Fibroblast of peridontal ligament (primary cell): ENCODE measurements around the gene PPP1R12C.
"Not testable (repeated sequence)": the region's sequence is repeated elsewhere in the genome, so short reads cannot be mapped to it uniquely, and the experiment has no call there.

ENCODE experiments used
- DNase-seq: peaks from one replicate; pipeline ENCODE4 v3.0.0-alpha.2; 2010; ENCODE audit errors: extremely low read depth

Gene PPP1R12C

DNA sequence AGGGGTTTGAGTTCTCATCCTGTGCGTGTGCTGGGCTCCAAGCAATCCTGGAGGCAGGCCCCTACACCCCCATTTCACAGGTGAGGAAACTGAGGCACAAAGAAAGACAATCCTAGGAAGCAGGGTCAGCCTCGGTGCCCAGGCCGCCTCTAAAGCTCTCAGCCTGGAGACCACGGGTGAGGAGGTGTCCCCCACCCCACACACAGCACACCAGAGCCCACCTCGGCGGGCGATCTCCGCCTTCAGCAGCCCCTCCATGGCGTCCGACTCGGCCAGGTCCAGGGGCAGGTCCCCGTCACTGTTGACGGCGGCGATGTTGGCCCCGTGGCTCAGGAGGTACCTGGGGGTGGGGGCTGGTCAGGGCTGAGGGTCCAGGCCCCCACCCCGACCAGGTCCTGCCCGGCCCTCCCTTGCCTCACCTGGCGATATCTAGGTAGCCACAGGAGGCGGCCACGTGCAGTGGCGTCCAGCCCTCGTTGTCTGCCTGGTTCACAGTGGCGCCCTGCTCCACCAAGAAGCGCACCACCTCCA lies 5.1 kb downstream of the PPP1R12C start:
- DNase-seq, result no peak

DNA sequence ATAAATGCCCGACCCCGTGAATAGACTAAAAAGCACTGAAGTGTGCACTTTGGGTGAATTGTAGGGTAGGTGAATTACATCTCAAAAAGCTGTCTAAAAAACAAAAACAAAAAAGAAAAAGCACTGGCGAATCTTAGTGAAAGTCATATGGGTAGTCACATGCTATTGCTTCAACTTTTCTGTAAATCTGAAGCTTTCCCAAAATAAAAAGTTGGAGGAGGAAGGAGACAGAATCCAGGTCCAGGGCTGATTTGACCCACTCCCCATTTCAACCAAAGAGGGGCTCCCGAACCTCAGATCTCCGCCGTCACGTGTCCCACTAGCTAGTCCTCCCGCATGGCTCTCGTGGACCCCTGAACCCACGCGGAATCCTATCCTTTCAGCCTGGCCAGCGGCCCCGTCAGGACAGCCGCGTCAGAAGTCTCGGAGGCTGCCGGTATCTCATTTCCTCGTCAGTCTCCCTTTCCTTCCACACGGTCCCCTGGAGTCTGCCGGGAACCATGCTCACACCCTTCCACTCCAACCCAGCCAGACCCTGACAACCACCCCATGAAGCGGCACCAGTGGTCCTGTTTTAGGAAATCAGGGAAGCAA lies 6.1 kb downstream of the PPP1R12C start:
- DNase-seq, result no peak

DNA sequence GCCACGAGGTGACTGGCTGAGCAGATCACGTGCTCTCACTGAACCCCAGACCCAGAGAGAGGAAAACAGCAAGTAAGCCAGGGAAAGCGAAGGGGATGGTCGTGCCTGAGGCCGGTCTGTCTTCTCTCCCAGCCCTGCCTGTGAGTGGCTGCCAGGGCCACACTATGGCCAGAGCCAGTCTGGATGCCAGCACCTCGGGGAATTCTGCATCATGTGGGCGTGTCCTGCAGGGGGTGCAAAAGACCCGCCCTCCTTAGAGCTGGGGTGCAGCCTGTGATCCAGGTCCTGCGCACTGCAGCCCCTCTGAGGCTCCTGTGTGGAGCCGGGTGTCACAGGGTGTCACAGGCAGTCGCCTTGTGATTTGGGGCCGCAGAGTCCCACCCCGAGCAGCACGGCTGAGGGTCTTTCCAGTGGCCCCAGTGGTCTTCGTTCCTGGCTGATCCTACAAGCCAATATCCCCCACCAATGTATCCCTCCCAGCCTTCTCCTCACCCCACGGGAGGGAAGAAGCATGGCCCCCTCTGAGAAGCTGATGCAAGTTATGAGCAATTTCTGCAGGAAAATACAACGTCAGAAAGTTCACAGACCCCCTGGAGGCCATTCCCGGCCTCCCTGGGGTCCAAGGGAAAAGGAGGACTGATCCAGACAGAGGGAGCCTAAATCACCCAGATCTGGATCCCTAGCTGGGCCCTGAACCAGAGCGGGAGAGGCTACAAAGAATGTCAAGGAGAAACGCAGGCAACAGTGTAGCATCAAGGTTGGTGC lies 7.7 kb downstream of the PPP1R12C start:
- no peak for DNase-seq

DNA sequence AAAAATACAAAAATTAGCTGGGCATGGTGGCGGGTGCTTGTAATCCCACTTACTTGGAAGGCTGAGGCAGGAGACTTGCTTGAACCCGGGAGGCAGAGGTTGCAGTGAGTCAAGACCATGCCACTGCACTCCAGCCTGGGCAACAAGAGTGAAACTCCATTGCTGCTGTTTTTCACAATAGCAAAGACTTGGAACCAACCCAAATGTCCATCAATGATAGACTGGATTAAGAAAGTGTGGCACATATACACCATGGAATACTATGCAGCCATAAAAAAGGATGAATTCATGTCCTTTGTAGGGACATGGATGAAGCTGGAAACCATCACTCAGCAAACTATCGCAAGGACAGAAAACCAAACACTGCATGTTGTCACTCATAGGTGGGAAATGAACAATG lies 10.2 kb downstream of the PPP1R12C start:
- DNase-seq, result not testable (repeated sequence)

DNA sequence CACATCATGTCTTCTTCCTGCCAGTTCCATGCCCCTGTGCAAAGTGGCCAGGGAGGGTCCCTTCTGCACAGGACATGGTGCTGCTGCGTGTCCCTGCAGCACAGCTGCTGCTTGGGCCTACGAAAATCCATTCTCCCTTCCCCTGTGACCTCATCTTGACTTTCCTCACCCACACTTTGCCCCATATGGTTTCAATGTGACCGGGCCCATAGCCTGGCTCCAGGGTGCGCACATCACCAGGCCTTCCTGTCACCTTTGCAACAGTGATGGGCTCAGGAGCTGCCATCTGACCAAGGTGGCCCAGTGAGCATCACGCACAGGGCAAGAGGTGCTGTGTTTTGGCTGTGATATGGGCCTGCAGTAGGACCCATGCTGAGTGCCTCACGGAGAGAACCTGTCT lies 10.8 kb downstream of the PPP1R12C start:
- no peak for DNase-seq

DNA sequence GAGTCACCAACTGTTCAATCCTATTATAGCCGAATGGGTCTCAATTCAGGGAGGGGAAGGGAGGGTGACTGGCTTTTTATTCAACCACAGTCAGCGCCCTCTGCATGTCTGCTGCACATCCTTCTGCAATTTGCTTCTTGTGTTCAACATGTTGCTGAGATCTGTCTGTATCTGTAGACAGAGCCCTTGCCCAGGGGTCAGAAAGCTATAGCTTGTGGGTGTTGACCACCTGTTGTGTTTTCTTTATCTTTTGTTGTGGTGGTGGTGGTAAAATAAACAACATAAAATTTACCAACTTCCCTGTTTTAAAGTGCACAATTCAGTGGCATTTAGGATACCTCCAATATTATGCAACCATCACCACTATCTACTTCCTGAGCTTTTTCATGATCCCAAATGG lies 12.2 kb downstream of the PPP1R12C start:
- no peak for DNase-seq

DNA sequence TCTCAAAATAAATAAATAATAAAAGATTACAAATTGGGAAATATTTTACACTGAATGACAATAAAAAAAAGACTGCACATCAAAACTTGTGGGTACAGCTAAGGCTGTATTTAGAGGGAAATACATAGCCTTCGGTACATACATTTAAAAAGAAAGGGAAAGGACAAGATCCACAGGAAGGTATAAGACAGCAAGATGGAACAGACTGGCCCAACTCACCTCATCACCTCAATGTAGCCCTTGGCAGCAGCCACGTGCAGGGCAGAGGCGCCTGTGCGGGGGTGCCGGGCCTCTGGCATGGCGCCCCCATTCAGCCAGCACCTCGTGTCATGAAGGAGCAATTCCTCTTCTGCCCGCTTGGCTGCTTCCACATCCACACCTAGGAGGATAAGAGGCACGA lies 14.2 kb downstream of the PPP1R12C start:
- DNase-seq, result no peak

DNA sequence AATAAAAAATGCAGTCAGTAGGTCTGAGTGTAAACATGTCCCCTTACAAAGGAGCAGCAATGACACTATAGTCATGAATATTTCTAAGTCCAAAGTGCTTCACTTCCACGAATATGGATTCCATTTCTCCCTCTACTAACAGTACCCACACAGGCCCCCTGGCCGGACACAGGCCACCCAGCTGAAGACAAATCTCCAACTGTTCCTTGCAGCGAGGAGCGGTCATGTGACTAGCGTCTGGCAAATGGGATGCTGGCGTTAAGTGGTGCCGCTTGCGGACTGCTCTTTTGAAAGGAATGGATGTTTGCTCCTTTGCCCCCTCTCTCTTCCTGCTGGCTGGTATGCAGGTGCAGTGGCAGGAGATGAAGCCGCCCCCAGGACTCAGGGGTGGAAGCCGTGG lies 16.2 kb downstream of the PPP1R12C start:
- no peak for DNase-seq

DNA sequence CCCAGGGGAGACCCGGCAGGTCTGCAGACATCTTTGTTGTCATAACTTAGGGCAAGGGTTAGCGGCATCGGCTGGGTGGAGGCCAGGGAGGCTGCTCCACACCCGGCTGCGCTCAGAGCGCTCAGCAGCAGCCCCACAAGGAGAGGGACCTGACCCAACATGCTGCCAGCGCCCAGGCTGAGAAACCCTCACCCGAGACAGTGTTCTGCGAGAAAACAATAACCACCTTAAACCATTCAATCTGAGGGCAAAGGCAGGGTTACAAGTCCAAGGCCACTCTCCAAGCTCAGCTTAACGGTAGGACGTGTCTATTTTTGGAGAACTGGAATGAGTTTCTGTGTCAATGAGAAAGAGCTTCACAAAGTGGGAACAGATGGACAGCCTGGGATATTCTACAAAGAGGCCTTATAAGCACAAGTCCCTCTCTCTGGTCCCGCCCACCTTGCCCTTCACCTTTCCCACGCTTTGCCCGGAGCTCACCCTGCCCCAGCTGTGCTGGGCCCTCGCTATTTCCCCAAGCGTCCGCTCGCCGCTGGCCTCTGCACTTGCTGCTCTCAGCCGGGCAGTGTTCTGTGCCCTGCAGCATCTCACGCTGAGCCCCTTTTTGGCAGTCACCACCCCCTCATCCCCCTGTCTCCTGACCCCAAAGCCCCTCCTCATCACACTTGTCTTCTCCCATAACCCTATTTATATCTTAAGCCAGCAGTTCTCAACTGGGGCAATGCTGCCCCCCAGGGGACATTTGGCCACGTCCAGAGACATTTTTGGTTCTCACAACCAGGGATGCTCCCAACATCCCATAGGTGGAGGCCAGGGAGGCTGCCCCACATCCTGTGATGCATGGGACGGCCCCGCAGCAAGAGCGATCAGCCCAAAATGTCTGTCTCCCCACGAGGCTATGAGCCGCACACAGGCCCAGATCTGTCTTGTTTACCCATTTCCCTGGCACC lies 17.6 kb downstream of the PPP1R12C start:
- DNase-seq, result peak; percentile 15

DNA sequence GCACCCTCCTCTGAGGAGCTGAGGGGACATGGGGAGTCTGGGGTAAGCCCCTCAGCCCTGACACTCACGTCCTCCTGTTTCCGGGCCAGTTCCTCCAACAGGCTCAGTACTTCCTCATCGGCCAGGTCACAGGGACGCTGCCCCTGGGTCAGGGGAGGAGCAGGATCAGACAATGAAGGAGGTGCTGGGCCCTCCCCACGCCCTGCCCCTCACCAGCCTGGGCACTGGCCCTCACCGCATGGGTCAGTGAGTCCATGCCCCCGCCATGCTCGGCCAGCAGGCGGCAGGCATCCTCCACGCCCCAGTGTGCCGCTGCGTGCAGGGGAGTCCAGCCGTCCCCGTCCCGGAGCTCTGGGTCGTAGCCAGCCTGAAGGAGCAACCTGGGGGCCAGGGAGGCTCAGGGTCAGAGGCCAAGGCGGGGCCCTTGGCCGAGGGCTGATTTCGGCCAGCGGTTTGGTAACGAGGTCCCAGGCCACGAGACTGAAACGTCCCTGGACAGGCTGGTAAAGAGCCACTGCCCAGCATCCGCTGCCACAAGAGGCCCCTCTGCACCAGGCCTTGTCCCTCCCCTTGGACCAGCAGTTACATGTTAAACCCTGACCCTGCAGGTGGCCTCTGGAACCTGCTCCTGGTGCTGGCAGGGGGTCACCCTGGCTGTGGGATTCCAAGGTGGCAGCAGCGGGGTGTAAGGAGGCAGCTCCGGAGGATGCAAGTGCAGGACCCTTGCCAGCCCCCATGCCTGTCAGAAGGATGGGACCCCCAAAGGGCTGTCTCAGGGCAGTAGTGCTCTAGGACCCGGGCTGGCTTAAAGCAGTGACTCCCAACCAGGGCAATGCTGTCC lies 18.5 kb downstream of the PPP1R12C start:
- no peak for DNase-seq

DNA sequence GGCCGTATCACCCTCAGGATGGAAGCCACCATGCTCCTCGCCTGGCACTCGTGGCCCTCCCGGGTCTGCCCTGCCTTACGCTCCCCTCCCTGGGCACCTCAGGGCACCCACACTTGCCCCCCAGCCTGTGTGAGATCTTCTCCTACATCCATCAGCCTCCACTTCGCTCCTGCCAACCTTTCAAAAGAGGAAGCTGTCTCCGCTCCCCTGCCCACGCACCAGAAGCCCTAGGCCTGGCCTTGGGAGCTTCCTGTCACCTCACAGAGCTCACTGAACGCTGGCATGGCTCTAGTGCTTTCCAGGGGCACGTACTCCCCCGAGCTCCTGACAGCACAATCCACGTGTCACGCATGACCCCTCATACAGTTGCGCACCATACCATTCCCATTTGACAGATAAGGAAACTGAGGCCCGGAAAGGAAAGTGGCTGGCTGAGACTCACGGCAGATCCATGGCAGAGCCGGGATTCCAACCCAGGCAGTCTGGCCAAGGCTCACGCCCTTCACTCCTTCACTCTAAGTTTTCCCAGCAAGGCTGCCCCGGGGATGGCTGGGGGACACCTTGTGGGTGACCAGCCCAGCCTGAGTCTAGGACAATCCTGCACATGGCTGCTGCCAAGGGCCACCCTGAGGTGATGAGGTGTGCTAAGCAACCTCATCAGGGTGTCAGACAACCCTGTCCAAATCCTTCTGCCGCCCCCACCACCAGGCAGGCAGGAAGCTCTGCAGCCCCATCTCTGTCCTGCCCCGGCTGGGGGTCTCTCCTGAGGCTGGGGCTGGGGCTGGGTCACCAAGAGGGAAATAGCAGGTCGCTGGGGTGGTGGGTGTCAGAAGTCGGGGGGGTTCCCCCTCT lies 19.3 kb downstream of the PPP1R12C start:
- DNase-seq, result no peak

DNA sequence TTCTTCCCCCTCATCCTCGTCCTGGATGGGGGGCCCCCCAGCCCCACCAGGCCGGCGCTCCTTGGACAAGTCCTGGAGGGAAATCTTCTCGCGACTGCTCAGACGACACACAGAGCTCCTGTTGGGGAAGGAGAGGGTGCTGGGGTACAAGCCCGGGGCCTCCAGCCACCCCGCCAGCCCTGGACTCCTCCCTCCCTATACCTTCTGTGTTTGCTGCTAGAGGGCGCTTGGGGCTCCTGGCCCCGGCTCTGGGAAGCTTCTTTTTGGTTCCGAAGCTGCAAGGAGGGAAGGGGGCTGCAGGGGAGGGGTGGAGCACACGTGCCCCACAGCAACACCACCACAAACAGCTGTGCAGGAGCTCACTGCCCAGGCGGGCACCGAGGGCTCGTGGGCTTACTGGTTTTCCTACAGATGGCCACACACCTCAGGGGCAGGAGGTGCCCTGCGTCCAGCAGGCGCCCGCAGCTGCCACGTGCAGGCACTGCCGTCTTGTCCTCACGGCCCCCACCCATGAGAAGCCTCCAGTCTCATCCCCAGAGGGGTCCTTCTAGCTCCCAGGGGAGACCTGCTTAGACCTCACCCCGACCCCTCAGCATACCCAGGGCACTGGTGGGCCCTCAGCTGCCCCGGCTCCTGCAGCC lies 21.3 kb downstream of the PPP1R12C start:
- DNase-seq, result no peak

DNA sequence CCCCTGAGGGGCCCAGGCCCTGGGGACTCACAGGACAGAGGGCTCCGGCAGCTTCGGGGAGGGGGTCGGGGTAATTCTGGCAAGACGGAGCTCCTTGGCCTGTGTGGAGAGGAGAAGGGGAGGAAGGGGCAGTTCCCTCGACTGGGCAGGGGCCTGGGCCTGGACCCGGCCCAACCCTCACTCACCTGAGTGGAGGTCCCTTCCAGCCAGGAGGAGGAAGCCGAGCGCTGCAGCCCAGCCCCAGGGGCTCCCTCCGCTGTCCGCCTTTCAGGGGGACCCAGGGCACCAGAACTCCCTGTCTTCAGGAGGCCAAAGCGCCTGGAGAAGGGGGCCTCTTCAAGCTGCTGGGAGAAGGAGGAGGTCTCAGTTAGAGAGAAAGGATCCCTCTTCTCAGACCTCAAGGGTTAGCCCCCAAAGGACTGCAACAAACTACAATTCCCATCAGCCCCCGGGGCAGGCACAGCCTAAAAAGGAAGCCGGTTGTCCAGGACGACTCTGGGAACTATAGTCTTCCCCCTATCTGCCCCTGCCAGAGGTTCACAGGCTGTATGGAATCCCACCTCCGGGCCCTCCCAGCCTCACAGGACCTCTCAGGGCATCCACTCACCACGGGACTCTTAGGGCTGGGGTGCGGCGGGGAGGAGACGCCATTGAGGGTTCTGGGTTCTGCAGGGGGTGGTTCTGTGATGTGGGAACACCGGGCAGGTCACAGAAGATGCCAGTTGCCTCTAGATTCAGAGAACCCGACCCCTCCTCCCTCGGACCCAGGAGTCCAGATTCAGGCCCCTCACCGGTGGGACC lies 22.0 kb downstream of the PPP1R12C start:
- DNase-seq, result no peak

DNA sequence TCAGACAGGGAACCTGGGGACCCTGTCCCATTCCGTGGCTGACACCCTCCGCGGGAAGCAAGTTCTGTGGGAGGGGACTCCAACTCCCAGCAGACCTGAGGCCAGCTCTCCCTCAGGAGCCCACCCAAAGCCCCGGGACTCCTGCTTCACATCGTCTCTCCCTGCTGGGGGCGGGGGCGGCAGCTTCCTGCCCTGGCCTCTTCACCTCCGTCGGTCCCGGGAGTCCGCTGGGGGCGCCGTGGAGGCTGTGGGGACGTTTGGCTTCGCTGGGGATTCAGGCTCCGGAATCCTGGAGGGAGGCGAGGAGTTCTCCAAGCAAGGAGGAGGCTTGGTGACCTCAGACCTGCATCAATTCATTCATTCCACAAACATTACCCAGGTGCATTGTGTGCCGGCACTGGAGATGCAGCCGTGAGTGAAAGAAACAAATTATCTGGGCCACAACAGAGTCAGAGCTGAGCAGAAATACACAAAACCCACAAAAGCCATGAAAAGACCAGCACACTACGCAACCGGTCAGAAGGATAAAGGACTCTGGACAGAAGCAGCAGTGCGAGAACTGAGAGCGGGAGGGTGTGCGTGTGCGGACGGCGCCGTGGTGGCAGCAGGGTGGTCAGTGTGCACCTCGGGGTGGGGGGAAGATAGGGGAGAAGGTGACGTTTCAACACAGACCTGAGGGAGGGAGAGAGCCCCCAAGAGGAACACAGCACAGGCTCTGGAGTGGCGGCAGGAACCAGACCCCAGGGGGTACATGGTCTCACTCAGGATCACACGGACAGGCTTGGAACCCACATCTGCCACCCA lies 22.8 kb downstream of the PPP1R12C start:
- no peak for DNase-seq

DNA sequence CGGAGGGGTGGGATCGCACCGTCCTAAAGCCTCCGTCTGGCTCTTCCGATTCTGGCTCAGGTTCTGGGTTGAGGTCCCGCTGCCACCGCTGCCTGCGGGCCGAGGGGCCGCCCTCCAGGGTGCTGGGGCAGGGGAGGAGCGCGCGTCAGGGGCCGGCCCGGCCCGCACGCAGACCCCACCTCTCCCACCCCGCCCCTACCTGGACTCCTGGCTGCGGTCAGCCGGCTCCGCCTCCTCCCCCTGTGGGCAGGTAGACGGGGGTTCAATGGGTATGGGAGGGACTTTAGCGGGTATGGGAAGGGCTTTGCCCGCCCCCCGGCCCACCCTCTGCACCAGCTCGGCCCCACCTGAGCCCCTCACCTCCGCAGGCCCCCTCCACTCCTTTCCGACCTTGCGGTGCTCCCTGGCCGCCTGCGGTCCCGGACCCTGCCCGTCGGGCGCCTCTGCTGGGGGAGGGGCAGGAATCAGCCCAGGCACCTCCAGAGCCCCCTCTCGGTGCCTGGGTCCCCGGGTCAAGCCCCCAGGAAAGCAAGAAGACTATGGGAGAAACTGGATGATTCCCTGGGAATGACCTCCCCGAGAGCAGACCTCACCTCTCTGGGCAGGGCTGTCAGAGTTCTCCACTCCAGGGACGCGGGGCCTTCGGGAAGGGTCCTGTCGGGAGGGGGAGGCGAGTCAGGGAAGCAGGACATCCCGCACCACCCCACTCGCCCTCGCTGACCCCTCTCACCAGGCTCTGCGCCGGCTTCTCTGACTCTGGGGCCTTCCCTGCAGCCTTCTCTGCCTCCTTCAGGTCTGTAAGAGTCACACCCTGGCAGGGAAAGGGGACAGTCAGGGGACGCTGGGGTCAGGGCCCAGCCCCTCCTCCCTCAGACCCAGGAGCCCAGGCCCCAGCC lies 24.8 kb downstream of the PPP1R12C start:
- no peak for DNase-seq

DNA sequence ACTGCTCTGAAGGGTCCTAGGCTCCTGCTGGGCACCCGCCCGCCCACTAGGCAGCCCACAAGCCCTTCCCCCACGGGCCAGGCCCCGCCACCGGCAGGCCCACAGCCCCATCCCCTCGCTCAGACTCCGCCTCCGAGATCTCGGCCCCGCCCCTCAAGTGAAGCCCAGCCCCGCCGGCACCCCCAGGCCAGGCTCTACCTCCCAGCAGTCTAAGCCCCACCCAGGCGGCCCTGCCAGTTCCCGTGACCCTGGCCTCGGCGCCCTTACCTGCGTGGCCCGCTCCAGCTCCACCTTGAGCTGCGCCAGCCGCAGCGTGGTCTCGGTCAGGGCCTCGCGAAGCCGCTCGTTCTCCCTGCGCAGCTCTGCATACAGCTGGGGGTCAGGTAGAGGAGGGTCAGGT lies 25.5 kb downstream of the PPP1R12C start:
- no peak for DNase-seq
